ENCODE data around the gene ANO8. TPM values are rescaled to one million over a fixed set of nuclear protein-coding genes. Genes with fewer than 3 reads are reported as not detected.
A peak's percentile ranks its signal among the peaks of the same experiment; 100 is the strongest.

The ANO8 gene
- total and polyA plus RNA-seq, 12 donors, result 3.3 to 14.6 (median 8.0) TPM

- Histone ChIP-seq H3K27ac (no peak overlapping the region), H3K9me3 (no peaks in the 10 kb centered on the region), H3K4me1 (peaks cover 0 to 11% (median 0%) of the 10 kb centered on the region in 9 donors), H3K27me3 (no peaks in the 10 kb centered on the region), H3K36me3 (peaks cover 0 to 64% (median 20%) of the 10 kb centered on the region in 9 donors), H3K4me3 (no peak overlapping the region)
- ATAC-seq, result no peak
- 44 to 45% methylated on average over 50 to 56 of the region's 56 CpGs for WGBS, 2 donors
- no peak for DNase-seq
- intact Hi-C loops (cut with DNase I), result no loop called here
- no peak for TF ChIP-seq CTCF (IDR thresholded peaks at IDR 0.05)
These were observed 11.2 kb downstream of the ANO8 start for GRCh38 chr19:17323300-17323963.

GRCh38 chr19:17322854-17323253, 11.8 kb downstream of the ANO8 start:
- no peak for DNase-seq
- intact Hi-C loops (cut with DNase I), result no loop called here
- H3K36me3 ChIP-seq, result peaks cover 0 to 68% (median 20%) of the 10 kb centered on the region in 9 donors
- H3K4me1 ChIP-seq, result peaks cover 0 to 7% (median 0%) of the 10 kb centered on the region in 9 donors
- no peaks in the 10 kb centered on the region for H3K9me3 ChIP-seq
- no peak overlapping the region for H3K27ac ChIP-seq
- no peak for ATAC-seq
- no peaks in the 10 kb centered on the region for H3K27me3 ChIP-seq
- H3K4me3 ChIP-seq, result no peak overlapping the region
- 79 to 80% methylated on average over 10 of the region's 10 CpGs for WGBS, 2 donors
- no peak for TF ChIP-seq CTCF (IDR thresholded peaks at IDR 0.05)

GRCh38 chr19:17321655-17322489, 12.8 kb downstream of the ANO8 start:
- ATAC-seq (peak in 3 of 8 donors; percentile 11 to 19 (median 18)), DNase-seq (no peak)
- Histone ChIP-seq H3K36me3 (peaks cover 0 to 68% (median 20%) of the 10 kb centered on the region in 9 donors), H3K9me3 (no peaks in the 10 kb centered on the region), H3K4me3 (no peak overlapping the region), H3K27ac (no peak overlapping the region), H3K27me3 (no peaks in the 10 kb centered on the region), H3K4me1 (peaks cover 0 to 7% (median 0%) of the 10 kb centered on the region in 9 donors)
- intact Hi-C loops (cut with DNase I), result no loop called here
- TF ChIP-seq CTCF (IDR thresholded peaks at IDR 0.05), result no peak
- 90 to 93% methylated on average over 19 of the region's 19 CpGs for WGBS, 2 donors

GRCh38 chr19:17320435-17320834, 14.2 kb downstream of the ANO8 start:
- peaks cover 0 to 7% (median 0%) of the 10 kb centered on the region in 9 donors for H3K4me1 ChIP-seq
- intact Hi-C loops (cut with DNase I), result no loop called here
- DNase-seq (no peak), ATAC-seq (peak in 1 of 8 donors; percentile 3)
- no peak overlapping the region for H3K27ac ChIP-seq
- H3K9me3 ChIP-seq, result no peaks in the 10 kb centered on the region
- H3K4me3 ChIP-seq, result no peak overlapping the region
- peaks cover 0 to 81% (median 27%) of the 10 kb centered on the region in 9 donors for H3K36me3 ChIP-seq
- H3K27me3 ChIP-seq, result no peaks in the 10 kb centered on the region
- TF ChIP-seq CTCF (IDR thresholded peaks at IDR 0.05), result no peak
- 84 to 90% methylated on average over 11 of the region's 11 CpGs for WGBS, 2 donors
